Measurements from ENCODE around the gene CPM.

The CPM gene

GRCh38 chr12:68959143-68959858 lies 26.3 kb upstream of the CPM start:
- Histone ChIP-seq H3K27ac (replicated peaks) (no peak overlapping the region), H3K27me3 (ENCODE audit: insufficient read depth, poor library complexity, severe bottlenecking) (no peaks in the 10 kb centered on the region), H3K4me3 (replicated peaks; ENCODE audit: insufficient read depth, low read length) (no peak overlapping the region)
- no peak for DNase-seq (ENCODE audit: low read depth in 1 of 2, low spot score in 1 of 2)
- TF ChIP-seq POLR2AphosphoS5 (IDR thresholded peaks at IDR 0.05; ENCODE audit: low read depth) (no peak), GABPA (IDR thresholded peaks at IDR 0.05; ENCODE audit: low read depth) (no peak), REST (IDR thresholded peaks at IDR 0.05; ENCODE audit: insufficient replicate concordance, low read depth) (no peak), CTCF (IDR thresholded peaks at IDR 0.05; ENCODE audit: insufficient read depth, low read length) (no peak), SPI1 (IDR thresholded peaks at IDR 0.05; ENCODE audit: borderline replicate concordance, low read depth) (no peak)

GRCh38 chr12:68958322-68958721 lies 25.4 kb upstream of the CPM start:
- Histone ChIP-seq H3K27me3 (ENCODE audit: insufficient read depth, poor library complexity, severe bottlenecking) (no peaks in the 10 kb centered on the region), H3K27ac (replicated peaks) (peak overlapping the region; percentile 25), H3K4me3 (replicated peaks; ENCODE audit: insufficient read depth, low read length) (no peak overlapping the region)
- peak in 1 of 2 experiments; percentile 41 for DNase-seq (ENCODE audit: low read depth in 1 of 2, low spot score in 1 of 2)
- no peak for TF ChIP-seq POLR2AphosphoS5 (IDR thresholded peaks at IDR 0.05; ENCODE audit: low read depth)
- no peak for TF ChIP-seq CTCF (IDR thresholded peaks at IDR 0.05; ENCODE audit: insufficient read depth, low read length)
- no peak for TF ChIP-seq SPI1 (IDR thresholded peaks at IDR 0.05; ENCODE audit: borderline replicate concordance, low read depth)
- no peak for TF ChIP-seq GABPA (IDR thresholded peaks at IDR 0.05; ENCODE audit: low read depth)
- no peak for TF ChIP-seq REST (IDR thresholded peaks at IDR 0.05; ENCODE audit: insufficient replicate concordance, low read depth)

GRCh38 chr12:68957273-68957672 lies 24.3 kb upstream of the CPM start:
- no peak for DNase-seq (ENCODE audit: low read depth in 1 of 2, low spot score in 1 of 2)
- no peak overlapping the region for H3K4me3 ChIP-seq (replicated peaks; ENCODE audit: insufficient read depth, low read length)
- H3K27me3 ChIP-seq (ENCODE audit: insufficient read depth, poor library complexity, severe bottlenecking): no peaks in the 10 kb centered on the region
- TF ChIP-seq CTCF (IDR thresholded peaks at IDR 0.05; ENCODE audit: insufficient read depth, low read length) (no peak), POLR2AphosphoS5 (IDR thresholded peaks at IDR 0.05; ENCODE audit: low read depth) (no peak), SPI1 (IDR thresholded peaks at IDR 0.05; ENCODE audit: borderline replicate concordance, low read depth) (no peak), REST (IDR thresholded peaks at IDR 0.05; ENCODE audit: insufficient replicate concordance, low read depth) (no peak), GABPA (IDR thresholded peaks at IDR 0.05; ENCODE audit: low read depth) (no peak)
- H3K27ac ChIP-seq (replicated peaks): no peak overlapping the region

Data from HL-60 (cell line).